Right lobe of liver (tissue), 4 donors: Measurements from ENCODE around the gene STRADB.

Experiments
- POLR2A ChIP-seq: fragments of 450-650 bp; IDR thresholded peaks from one replicate; pipeline ENCODE4 v1.6.1; 2017; ENCODE audit warnings: antibody characterized with exemption, mild to moderate bottlenecking
- TF ChIP-seq, protein P1 (sequence below), 4 donors: fragments of 200-600 bp in 3 of 4; fragments of 450-650 bp in 1 of 4; IDR thresholded peaks; one replicate each; pipeline versions ENCODE4 v1.5.1 to v1.8.0; 2016 to 2022; ENCODE audit warnings: antibody characterized with exemption in 4 of 4, mild to moderate bottlenecking in 2 of 4
- donor health status: DM: no; HTN: no; CAD: no.
- donor health status: DM: no; HTN: no; CAD: no.
- donor health status: DM: no; HTN: yes; CAD: no.

DNA sequence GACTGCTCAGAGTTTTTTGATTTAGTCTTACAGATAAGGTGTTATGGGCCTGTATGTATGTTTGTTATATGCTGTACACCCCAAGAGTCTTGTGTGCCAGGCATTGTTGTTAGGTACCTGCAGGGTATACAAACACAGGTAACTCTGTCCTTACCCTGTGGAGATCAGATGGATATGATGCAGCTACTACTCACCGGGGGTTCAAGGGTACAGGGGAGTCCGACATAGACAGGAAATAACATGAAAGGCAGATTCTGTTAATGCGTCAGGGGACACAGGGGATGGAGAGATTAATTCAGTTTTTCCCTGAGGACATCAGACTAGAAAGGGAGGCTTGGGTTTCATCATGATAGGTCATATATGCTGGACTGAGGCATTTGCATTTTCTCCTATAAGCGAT, 31.6 kb upstream of the STRADB start:
- TF ChIP-seq, protein P1, sequence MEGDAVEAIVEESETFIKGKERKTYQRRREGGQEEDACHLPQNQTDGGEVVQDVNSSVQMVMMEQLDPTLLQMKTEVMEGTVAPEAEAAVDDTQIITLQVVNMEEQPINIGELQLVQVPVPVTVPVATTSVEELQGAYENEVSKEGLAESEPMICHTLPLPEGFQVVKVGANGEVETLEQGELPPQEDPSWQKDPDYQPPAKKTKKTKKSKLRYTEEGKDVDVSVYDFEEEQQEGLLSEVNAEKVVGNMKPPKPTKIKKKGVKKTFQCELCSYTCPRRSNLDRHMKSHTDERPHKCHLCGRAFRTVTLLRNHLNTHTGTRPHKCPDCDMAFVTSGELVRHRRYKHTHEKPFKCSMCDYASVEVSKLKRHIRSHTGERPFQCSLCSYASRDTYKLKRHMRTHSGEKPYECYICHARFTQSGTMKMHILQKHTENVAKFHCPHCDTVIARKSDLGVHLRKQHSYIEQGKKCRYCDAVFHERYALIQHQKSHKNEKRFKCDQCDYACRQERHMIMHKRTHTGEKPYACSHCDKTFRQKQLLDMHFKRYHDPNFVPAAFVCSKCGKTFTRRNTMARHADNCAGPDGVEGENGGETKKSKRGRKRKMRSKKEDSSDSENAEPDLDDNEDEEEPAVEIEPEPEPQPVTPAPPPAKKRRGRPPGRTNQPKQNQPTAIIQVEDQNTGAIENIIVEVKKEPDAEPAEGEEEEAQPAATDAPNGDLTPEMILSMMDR (IDR thresholded peaks at IDR 0.05), result no peak
- no peak for TF ChIP-seq POLR2A
